GM19372 (cell line): ENCODE data around the gene TLX2.

Source experiments
- ATAC-seq: cut with Tn5 transposase; IDR thresholded peaks from one replicate; pipeline ENCODE4 v1.9.1; 2021; ENCODE audit warnings: mild to moderate bottlenecking, low read depth, moderate library complexity; ENCODE audit not compliant: unreplicated experiment

TLX2 gene

DNA sequence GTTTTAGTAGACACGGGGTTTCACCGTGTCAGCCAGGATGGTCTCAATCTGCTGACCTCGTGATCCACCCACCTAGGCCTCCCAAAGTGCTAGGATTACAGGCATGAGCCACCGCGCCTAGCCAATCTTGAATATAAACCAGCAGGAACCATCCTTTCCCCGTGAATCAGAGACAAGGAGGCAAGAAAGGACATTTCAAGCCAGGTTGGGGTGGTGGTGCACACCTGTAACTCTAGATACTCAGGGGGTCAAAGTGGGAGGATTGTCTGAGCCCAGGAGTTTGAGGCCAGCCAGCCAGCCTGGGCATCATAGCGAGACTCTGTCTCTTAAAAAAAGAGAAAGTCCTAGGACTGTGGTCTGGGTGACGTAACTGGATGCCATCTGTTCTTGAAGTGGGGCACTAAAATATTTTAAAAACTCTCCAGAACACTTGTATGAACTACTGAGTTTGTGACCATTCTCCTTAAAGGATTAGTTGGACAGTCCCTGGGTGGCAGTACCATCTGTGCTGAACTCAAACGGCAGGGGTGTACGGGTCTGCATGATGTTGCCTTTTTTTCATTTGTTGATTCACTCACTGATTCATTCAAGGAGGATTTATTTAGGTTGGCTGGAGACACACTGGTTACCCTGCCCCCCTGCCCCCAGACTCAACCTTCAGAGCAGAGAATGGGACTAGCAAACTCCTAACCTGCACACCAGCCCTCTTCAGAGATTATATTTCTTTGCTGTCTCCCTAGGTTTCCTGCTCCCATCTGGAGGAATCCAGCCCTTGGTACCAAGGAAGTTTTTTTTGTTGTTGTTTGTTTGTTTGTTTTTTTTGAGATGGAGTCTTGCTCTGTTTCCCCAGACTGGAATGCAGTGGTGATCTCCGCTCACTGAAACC is 2.9 kb upstream of the TLX2 start:
- no peak for ATAC-seq

DNA sequence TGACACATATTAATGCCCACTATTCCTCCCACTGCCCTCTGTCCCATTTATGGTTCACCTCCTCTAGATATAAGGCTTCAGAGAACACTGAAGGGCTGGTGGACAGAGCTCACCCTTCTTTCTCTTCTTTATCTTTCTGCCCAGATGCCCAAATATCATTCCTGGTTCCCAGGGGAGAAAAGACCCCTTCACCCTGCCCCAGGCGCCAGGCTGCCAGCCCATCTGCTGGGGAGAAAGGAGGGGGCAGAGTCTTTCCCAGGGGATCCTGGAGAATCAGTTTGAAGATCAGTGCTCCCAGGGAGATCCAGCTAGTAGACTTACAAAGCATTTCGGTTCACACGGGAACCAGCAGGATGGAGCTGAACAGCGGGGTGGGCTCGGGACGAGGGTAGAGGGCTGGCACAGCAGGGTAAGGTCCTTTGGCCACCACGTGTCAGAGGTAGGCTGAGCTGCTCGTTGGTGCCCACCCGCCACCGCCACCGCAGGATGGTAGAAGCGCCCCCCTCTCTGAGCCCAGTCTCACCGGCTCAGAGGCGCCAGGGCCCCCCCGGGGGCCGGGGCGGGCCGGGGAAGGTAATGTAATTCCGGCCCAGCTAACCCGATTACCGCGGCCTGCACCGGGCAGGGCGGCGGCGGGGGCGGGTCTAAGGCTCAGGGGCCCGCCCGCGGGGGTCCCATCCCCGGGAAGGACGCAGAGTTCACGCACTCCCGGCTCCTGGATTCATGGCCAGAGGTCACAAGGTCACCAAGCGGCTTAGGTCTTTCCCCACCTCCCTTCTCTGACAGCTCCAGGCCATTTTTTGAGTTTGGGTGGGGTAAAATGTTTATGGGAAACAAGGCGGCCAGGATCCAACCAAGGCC is 1.3 kb upstream of the TLX2 start:
- ATAC-seq: no peak

GRCh38 chr2:74513605-74514367 is 464 bp upstream of the TLX2 start:
- no peak for ATAC-seq

- no peak for ATAC-seq
Measured at GRCh38 chr2:74515271-74515980, 1.2 kb downstream of the TLX2 start.

DNA sequence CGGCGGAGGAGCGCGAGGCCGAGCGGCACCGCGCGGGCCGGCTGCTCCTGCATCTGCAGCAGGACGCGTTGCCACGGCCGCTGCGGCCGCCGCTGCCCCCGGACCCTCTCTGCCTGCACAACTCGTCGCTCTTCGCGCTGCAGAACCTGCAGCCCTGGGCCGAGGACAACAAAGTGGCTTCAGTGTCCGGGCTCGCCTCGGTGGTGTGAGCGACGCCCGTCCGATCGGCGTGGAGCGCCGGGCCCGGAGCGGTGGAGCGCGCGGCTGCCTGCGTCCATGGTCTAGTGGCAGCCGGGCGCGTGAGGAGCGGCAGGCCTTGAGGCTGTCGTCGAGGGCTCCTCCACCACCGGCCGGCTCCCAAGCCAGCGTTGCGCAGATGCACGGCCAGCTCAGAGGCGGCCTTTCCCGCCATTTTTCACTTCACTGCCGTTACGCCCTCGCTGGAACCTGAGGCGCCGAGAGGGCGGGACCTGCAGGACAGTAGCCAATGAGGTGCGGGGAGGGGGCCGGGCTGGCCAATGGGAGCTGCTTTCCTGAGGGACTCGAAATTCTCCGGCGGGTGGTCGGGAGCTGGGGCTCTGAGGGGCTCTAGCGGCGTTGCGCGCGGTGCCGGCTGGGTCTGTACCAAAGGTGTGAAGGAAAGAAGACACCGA is 1.9 kb downstream of the TLX2 start:
- peak; percentile 75 for ATAC-seq

- no peak for ATAC-seq
Measured at GRCh38 chr2:74516650-74517049, 2.4 kb downstream of the TLX2 start.

DNA sequence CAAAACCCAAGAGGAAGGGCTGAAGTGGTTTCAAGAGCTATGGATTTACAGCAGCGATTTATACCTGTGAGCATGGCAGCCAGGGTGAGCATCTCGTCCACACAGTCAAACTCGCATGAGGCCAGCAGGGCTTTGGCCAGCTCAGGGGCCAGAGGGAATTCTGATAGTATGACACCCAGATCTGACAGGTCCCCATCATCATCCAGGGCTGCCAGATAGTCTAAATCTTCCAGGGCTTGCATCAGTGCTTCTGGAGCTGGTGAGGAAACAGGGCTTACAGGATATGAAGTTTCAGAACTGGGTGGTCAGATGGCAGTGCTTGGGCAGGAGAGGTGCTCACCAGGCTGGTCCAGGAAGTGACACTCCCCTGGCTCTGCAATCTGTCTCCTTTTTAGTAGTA is 8.3 kb downstream of the TLX2 start:
- no peak for ATAC-seq

DNA sequence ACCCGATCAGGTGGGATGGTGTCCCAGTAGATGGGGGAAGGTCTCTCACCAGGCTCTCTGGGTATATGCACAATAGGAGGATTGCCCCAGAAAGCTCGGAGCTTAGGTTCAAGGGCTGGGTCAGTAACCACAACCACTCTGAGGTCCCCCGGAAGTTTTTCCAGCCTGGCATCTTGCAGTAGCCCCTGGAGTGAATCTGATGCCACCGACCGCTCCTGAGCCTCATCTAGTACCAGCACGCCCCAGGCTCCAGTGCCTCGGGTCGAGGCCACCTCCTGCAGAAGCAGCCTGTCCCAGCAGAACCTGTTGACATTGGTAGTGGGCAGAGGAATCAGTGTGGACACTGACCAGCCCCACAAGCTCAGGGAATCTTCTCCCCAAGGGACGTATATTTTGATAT is 9.8 kb downstream of the TLX2 start:
- ATAC-seq: no peak

DNA sequence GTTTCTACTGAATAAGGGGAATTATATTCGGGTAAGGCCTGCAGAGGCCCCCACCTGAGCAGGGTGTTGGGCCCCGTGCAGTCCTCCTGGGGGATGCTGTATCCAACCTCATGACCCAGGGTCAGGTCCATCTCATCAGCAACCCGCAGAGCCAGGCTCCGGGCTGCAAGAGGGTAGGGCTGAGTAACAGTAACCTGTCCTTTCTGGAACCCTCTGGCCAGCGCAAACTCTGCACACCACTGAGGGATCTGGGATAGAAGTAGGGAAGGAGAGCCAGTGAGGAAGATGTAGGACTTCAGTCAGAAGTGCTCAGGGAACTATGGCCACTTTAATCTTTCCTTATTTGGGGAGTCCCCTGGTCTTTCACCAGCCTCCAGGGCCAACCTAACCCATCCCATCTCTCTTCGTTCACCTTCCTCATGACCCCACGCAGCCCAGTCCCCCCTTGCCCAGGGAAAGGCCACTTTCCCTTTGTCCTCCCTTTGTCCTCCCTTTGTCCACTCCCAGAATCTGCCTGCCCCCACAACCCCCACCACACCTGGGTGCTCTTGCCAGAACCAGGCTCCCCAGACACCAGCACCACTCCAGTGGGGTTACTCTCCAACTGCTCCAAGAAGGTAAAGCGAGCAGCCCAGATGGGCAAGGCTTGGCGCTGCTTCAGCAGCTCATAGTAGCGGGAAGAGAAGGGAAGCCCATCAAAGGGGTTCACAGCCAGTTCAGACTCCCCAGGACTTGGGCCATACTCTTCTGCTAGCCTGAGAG is 10.9 kb downstream of the TLX2 start:
- ATAC-seq: no peak

GRCh38 chr2:74525717-74526648 is 11.7 kb downstream of the TLX2 start, which contains the start of gene DQX1:
Gene DQX1 (minus strand): TSS chr2:74526231. CDS start chr2:74525729, 502 bp downstream.
- no peak for ATAC-seq

- ATAC-seq: no peak
Measured at GRCh38 chr2:74526649-74527230, 12.5 kb downstream of the TLX2 start.

DNA sequence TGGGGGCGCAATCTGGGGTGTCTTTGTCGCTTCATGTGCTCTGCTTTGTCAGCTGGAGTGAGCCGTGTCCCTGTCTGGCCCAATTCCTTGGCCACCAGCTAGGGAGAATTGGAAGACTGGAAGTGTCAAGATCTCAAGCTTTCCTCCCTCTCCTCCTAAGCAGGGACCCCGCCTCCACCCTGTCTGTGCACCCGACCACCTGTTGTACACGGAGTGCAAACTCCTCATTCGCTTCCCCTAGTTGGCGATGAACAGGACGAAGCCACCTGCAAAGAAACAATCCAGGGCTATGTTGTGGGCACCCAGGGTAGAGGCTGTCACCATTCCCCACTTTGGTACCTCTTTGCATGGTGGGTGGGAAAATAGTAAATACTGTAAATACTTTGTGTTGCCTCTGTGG is 13.5 kb downstream of the TLX2 start:
- no peak for ATAC-seq

DNA sequence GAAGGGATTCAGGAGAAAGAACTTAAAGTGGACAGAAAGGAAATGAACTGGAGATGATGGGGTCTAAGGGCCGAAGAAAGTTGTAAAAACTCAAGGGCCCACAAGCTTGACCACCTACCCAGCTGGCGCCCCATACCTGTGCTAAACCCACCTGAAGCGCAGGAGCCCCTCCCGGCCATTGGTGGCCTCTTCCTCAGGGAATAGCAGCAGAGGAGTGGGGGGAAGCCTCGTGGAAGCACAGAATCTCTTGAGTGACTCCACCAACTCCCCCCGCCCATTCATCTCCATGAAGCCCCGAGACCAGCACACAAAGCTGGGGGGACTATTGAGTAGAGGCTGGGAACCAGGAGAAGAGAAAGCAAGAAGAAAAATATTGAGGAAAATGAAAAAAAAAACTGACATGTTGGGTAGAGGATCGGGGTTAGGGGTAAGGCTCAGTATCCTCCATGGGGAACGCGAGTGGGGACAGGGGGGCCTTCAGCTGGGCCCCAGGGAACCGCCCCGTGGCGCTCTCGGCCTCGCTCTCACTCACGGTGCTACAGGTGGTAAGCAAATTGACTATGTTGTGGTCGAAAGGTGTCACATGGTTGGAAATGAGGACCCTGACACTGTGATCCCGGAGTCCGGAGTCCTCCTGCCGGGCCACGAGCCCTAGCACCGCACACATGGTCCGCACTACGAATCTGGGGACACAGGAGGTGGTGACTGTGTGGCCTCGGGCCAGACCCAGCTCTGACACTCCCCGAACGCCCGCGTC is 14.5 kb downstream of the TLX2 start:
- ATAC-seq: peak; percentile 0

DNA sequence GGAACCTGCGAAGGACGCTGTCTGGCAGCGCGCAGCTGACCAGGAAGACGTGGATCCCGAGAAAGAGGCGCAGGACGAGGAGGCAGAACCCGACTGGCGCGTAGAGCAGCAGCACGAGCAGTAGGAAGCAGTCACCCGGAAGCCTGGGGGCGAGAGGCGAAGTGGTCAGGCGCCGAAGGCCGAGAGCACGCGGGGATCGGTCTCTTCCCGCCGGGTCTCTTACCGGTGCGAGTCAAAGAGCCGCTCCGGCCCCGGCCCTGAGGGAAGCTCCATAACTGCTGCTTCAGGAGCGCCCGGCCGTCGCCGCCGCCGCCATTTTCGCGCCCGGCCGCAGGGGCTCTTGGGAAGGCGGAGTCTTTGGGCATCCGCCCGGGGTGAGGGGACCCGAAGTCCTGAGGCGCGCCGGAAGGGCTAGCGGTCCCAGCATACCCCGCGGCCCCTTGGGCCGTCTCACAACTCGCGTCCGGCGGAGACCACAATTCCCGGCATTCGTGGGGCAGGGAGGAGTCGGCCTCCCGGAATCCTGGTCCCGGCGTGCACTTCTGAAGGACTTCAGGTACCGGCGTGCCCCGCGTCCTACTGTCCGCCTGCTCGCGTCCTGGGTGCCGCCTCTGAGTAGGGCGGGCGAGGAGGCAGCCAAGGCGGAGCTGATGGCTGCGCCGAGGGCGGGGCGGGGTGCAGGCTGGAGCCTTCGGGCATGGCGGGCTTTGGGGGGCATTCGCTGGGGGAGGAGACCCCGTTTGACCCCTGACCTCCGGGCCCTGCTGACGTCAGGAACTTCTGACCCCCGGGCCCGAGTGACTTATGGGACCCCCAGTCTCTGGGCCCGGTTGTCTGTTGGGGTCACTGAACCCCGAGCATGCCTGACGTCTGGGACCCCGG is 15.3 kb downstream of the TLX2 start, which contains the start of the genes AUP1 and HTRA2:
Gene AUP1 (minus strand): TSS at position 350 of the 882 bp plus-strand sequence. CDS start 77 bp downstream, at position 273.
Gene HTRA2 (plus strand): TSS at position 577 of the 882 bp plus-strand sequence. CDS start 74 bp downstream, at position 651.
- ATAC-seq: peak; percentile 80
